Stomach (tissue), 4 donors: ENCODE data around the gene PGBD5.

Experiments used
- POLR2A ChIP-seq, 4 donors: fragments of 450-650 bp; IDR thresholded peaks; one replicate each; pipeline ENCODE4 v1.6.1; 2016; ENCODE audit warnings: antibody characterized with exemption in 4 of 4, control low read depth in 2 of 4, mild to moderate bottlenecking in 1 of 4, moderate library complexity in 1 of 4
- POLR2AphosphoS5 ChIP-seq, 3 donors: sonication (generic); formaldehyde crosslinking; IDR thresholded peaks; one replicate each; pipeline ENCODE4 v1.6.1; 2016; ENCODE audit warnings: antibody characterized with exemption in 3 of 3
- TF ChIP-seq, protein P1 (sequence below), 7 experiments: fragments of 450-650 bp in 4 of 7; fragments of 200-600 bp in 3 of 7; sonication (generic) in 3 of 7; IDR thresholded peaks; one replicate each; pipeline ENCODE4 v1.5.1; 2016 to 2019; ENCODE audit warnings: antibody characterized with exemption in 7 of 7, control low read depth in 2 of 7, mild to moderate bottlenecking in 1 of 7

DNA sequence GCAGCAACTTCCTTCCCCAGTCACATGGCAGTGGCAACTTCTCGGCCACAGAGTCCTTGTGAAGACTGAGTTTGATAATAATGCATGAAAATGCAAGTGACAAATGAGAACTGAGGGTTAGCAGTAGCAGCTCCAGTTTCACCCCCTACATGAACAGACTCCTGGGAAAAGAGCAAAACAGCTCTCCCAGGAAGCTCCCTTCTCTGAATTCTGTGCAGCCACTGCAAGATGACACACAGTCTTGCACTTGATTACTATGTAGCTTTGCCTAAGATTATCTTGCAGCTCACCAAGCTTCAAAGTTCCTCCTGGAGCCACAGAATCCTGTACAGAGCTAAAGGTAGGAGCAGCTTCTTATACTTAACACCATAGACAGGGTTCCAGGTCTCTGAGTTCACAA is 4.7 kb downstream of the PGBD5 start:
- TF ChIP-seq POLR2AphosphoS5 (IDR thresholded peaks at IDR 0.05) = no peak
- TF ChIP-seq, protein P1, sequence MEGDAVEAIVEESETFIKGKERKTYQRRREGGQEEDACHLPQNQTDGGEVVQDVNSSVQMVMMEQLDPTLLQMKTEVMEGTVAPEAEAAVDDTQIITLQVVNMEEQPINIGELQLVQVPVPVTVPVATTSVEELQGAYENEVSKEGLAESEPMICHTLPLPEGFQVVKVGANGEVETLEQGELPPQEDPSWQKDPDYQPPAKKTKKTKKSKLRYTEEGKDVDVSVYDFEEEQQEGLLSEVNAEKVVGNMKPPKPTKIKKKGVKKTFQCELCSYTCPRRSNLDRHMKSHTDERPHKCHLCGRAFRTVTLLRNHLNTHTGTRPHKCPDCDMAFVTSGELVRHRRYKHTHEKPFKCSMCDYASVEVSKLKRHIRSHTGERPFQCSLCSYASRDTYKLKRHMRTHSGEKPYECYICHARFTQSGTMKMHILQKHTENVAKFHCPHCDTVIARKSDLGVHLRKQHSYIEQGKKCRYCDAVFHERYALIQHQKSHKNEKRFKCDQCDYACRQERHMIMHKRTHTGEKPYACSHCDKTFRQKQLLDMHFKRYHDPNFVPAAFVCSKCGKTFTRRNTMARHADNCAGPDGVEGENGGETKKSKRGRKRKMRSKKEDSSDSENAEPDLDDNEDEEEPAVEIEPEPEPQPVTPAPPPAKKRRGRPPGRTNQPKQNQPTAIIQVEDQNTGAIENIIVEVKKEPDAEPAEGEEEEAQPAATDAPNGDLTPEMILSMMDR (IDR thresholded peaks at IDR 0.05) = no peak
- TF ChIP-seq POLR2A (IDR thresholded peaks at IDR 0.05) = no peak
